HEK293T (cell line): Measurements from ENCODE around the gene CARMIL3.

ENCODE experiments used
- CTCF ChIA-PET: fragments of 350-600 bp; formaldehyde crosslinking; extraction: SDS; loops from one replicate; lab custom pipeline; 2021; ENCODE audit warnings: antibody characterized with exemption, inconsistent platforms; lab: Yijun Ruan, JAX
- POLR2A ChIA-PET: fragments of 350-600 bp; formaldehyde crosslinking; extraction: SDS; loops from one replicate; lab custom pipeline; 2020; ENCODE audit warnings: antibody characterized with exemption, inconsistent platforms; lab: Yijun Ruan, JAX
- DNase-seq: peaks from one replicate; pipeline ENCODE4 v3.0.0; 2012; ENCODE audit warnings: mixed read lengths; ENCODE audit errors: extremely low spot score
- ARNT ChIP-seq: fragments of 450-650 bp; IDR thresholded peaks from 2 replicates; pipeline ENCODE4 v1.6.1; 2017; ENCODE audit warnings: mild to moderate bottlenecking
- BHLHE40 ChIP-seq: fragments of 450-650 bp; IDR thresholded peaks from 2 replicates; pipeline ENCODE4 v1.6.1; 2016; ENCODE audit warnings: mild to moderate bottlenecking, moderate library complexity, borderline replicate concordance
- CTBP1 ChIP-seq: fragments of 450-650 bp; IDR thresholded peaks from 2 replicates; pipeline ENCODE4 v1.6.1; 2016; ENCODE audit warnings: borderline replicate concordance
- ELF4 ChIP-seq: fragments of 450-650 bp; IDR thresholded peaks from 2 replicates; pipeline ENCODE4 v1.6.1; 2017; ENCODE audit warnings: antibody characterized with exemption
- FOXA1 ChIP-seq: fragments of 450-650 bp; IDR thresholded peaks from 2 replicates; pipeline ENCODE4 v1.6.1; 2016; ENCODE audit warnings: mild to moderate bottlenecking
- FOXK2 ChIP-seq: fragments of 450-650 bp; IDR thresholded peaks from 2 replicates; pipeline ENCODE4 v1.6.1; 2016; ENCODE audit warnings: mild to moderate bottlenecking
- HDGF ChIP-seq: fragments of 450-650 bp; IDR thresholded peaks from 2 replicates; pipeline ENCODE4 v1.6.1; 2017; ENCODE audit warnings: antibody characterized with exemption, borderline replicate concordance
- L3MBTL2 ChIP-seq: fragments of 450-650 bp; conservative IDR thresholded peaks from 2 replicates; pipeline ENCODE4 v1.6.1; 2016; ENCODE audit warnings: mild to moderate bottlenecking
- LEF1 ChIP-seq: fragments of 450-650 bp; IDR thresholded peaks from 2 replicates; pipeline ENCODE4 v1.6.1; 2017; ENCODE audit warnings: mild to moderate bottlenecking, borderline replicate concordance
- NFRKB ChIP-seq: fragments of 450-650 bp; IDR thresholded peaks from 2 replicates; pipeline ENCODE4 v1.6.1; 2016; ENCODE audit warnings: mild to moderate bottlenecking, moderate library complexity
- SP1 ChIP-seq: fragments of 450-650 bp; IDR thresholded peaks from 2 replicates; pipeline ENCODE4 v1.6.1; 2017
- SUZ12 ChIP-seq: fragments of 450-650 bp; IDR thresholded peaks from 2 replicates; pipeline ENCODE4 v1.6.1; 2016; ENCODE audit warnings: mild to moderate bottlenecking
- TARDBP ChIP-seq: fragments of 450-650 bp; IDR thresholded peaks from 2 replicates; pipeline ENCODE4 v1.6.1; 2016
- ZNF384 ChIP-seq: fragments of 450-650 bp; IDR thresholded peaks from 2 replicates; pipeline ENCODE4 v1.6.1; 2016
- TF ChIP-seq, protein P1 (sequence below): fragments of 450-650 bp; IDR thresholded peaks from 2 replicates; pipeline ENCODE4 v1.6.1; 2016

The CARMIL3 gene

GRCh38 chr14:24116128-24116814, 64.5 kb downstream of the CARMIL3 start:
- POLR2A ChIA-PET = interaction anchor here (1.1 to 4.6 kb wide), 7 partner anchors 20 to 30 kb away, joined by 3 to 56 read pairs (median 12); partner anchors contain the start of genes EMC9, PCK2, PSME1 and PSME2
- TF ChIP-seq FOXK2 (no peak), HDGF (no peak), TARDBP (no peak), FOXA1 (no peak), LEF1 (no peak), ARNT (no peak), ELF4 (no peak), ZNF384 (no peak), SP1 (no peak), SUZ12 (no peak), CTBP1 (no peak), BHLHE40 (no peak)
- TF ChIP-seq, protein P1, sequence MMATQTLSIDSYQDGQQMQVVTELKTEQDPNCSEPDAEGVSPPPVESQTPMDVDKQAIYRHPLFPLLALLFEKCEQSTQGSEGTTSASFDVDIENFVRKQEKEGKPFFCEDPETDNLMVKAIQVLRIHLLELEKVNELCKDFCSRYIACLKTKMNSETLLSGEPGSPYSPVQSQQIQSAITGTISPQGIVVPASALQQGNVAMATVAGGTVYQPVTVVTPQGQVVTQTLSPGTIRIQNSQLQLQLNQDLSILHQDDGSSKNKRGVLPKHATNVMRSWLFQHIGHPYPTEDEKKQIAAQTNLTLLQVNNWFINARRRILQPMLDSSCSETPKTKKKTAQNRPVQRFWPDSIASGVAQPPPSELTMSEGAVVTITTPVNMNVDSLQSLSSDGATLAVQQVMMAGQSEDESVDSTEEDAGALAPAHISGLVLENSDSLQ = no peak

DNA sequence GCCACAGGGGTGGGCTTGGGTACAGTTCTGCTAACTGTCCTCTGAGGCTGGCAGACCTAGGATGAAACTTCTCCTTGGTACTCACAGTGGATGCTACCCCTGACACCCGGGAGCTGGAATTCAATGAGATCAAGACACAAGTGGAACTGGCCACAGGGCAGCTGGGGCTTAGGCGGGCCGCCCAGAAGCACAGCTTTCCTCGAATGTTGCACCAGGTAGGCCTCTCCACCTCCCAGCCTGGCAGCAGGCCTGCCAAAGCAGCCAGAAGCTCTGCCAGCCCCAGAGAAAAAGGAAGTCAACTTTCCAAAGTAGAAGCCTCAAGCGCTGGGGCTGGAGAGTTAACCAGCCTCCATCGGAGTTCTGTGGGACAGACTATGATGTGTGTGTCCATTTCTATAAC, 65.4 kb downstream of the CARMIL3 start:
- TF ChIP-seq CTBP1 (no peak), L3MBTL2 (no peak), ELF4 (no peak), FOXA1 (no peak), BHLHE40 (no peak), SUZ12 (no peak), NFRKB (no peak), ZNF384 (no peak), ARNT (no peak), TARDBP (no peak)
- TF ChIP-seq, protein P1 = no peak
- ChIA-PET POLR2A (interaction anchor here (1.1 to 4.6 kb wide), 5 partner anchors 19 to 29 kb away, joined by 3 to 56 read pairs (median 6); partner anchors contain the start of genes EMC9, PCK2, PSME1 and PSME2), CTCF (interaction anchor here (0.6 to 1.0 kb wide), 3 partner anchors 9 to 130 kb away, joined by 3 to 5 read pairs (median 3); partner anchors contain the start of gene PSME1)
- no peak for DNase-seq

More at GRCh38 chr14:24116128-24116814, 64.5 kb downstream of the CARMIL3 start:
- CTCF ChIA-PET = interaction anchor here (0.6 to 3.9 kb wide), 4 partner anchors 8 to 59 kb away, joined by 3 to 30 read pairs (median 3); partner anchors contain the start of genes IRF9 and PSME1
- no peak for DNase-seq
